GM19043 (cell line): Measurements from ENCODE around the gene DEDD.

Experiments
- ATAC-seq: cut with Tn5 transposase; IDR thresholded peaks from one replicate; pipeline ENCODE4 v1.9.1; 2021; ENCODE audit warnings: low read depth; ENCODE audit not compliant: unreplicated experiment

Gene DEDD

GRCh38 chr1:161164901-161165610, 32.6 kb upstream of the DEDD start:
- ATAC-seq, result no peak

DNA sequence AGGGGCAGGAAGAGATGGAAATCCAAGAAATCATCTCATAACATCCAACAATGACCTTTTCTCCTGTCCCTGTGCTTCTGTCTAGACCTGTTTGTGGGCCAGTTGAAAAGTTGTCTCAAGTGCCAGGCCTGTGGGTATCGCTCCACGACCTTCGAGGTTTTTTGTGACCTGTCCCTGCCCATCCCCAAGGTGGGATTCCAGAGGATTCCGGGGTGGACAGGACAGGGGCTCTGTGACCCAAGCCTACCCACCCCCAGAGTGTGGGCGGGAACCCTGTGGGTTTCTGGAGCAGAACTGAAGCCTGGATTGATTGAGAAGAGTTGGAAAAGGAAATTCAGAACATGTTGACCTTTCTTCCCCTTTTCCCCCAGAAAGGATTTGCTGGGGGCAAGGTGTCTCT, 31.3 kb upstream of the DEDD start:
- no peak for ATAC-seq

DNA sequence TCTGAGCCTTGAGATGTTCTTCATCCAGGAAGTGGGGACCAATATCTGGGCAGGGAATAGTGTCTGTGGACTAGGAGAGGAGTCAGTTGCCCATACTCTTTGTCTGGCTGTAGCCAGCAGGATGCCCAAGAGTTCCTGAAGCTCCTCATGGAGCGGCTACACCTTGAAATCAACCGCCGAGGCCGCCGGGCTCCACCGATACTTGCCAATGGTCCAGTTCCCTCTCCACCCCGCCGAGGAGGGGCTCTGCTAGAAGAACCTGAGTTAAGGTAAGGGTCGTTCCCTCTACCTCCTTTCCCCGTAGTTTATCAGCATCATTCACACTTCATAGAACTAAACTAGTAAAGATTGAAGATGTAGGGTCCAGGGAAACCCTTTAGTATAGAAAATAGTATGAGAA, 30.3 kb upstream of the DEDD start:
- ATAC-seq, result no peak

DNA sequence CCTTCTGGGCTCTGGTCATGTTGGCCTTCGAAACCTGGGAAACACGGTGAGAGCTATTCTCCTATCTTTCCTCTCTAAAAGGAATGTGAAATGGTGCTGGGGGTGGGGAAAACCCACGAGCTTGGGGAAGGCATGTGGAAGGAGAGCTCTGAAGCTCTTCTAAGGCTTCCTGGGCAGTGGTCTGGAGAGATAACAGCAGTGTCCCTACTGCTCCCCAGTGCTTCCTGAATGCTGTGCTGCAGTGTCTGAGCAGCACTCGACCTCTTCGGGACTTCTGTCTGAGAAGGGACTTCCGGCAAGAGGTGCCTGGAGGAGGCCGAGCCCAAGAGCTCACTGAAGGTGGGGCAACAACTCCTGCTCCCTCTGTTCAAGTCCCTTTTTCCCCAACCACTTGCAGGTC, 29.6 kb upstream of the DEDD start:
- no peak for ATAC-seq

DNA sequence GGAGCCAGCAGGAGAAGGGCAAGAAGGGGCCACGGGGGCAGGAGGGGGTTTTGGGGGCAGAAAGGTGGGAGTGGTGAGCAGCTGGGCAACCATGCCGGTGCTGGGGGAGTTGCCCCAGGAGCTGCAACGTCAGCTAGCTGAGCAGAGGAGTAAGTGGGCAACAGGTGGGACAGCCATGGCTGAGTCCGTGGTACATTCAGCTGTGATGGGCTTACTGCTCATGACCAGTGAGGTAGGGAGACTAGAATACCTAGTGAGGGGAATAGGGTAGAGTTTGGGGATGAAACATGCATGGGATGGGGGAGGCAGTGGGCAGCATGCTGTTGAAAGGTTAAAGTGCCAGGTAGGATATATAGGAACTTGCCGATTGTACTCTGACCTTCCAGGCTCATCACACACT, 29.2 kb upstream of the DEDD start:
- no peak for ATAC-seq

DNA sequence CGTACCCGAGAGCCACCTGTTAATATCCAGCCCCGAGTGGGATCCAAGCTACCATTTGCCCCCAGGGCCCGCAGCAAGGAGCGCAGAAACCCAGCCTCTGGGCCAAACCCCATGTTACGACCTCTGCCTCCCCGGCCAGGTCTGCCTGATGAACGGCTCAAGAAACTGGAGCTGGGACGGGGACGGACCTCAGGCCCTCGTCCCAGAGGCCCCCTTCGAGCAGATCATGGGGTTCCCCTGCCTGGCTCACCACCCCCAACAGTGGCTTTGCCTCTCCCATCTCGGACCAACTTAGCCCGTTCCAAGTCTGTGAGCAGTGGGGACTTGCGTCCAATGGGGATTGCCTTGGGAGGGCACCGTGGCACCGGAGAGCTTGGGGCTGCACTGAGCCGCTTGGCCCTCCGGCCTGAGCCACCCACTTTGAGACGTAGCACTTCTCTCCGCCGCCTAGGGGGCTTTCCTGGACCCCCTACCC, 28.2 kb upstream of the DEDD start:
- ATAC-seq, result no peak

- ATAC-seq, result no peak
Observed at GRCh38 chr1:161159913-161160243, 27.4 kb upstream of the DEDD start.

GRCh38 chr1:161159087-161159912, 26.8 kb upstream of the DEDD start, which contains the start of gene USP21:
Gene USP21 (plus strand): TSS chr1:161159500. CDS start chr1:161160641, 1,141 bp downstream.
- ATAC-seq, result peak; percentile 92

DNA sequence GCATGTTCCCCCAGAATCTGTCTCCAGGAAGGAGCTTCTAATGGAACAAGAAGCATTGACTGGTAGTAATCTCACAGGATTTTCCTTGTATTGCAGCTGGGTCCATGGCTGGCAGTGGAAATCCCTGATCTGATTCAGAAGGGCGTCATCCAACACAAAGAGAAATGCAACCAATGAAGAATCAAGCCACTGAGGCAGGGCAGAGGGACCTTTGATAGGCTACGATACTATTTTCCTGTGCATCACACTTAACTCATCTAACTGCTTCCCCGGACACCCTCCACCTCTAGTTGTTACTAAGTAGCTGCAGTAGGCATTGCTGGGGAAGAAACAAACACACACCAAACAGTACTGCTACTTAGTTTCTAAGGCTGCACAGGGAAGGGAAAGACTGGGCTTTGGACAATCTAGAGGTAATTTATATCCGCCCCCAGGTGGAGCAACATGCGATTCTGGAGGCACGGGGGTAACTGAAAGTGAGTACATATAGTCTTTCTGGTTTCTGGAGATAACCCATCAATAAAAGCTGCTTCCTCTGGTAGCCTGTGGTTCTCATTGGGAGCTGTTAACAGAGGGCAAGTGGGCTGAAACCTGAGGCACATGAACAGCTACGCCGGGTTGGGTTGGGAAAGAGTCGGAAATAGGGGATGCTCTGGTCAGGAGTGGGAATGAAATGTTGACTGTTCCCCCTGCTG, 26.0 kb upstream of the DEDD start:
- no peak for ATAC-seq

DNA sequence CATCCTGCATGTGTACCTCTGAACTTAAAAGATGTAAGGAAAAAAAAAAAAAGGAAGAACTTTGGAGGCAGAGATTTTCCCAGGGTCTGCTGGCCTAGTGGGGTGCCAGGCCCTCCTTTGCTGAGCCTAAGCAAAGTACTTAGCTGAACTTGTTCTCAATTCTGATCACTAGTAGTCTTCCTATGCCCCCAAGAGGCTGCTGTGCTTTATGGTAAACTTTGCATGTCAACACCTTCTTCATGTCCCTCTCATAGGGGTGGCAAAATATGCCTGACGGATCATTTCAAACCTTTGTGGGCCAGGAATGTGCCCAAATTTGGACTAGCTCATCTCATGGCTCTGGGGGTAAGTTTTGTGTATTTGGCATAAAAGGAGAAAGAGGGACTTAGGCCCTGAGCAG, 25.4 kb upstream of the DEDD start:
- no peak for ATAC-seq

DNA sequence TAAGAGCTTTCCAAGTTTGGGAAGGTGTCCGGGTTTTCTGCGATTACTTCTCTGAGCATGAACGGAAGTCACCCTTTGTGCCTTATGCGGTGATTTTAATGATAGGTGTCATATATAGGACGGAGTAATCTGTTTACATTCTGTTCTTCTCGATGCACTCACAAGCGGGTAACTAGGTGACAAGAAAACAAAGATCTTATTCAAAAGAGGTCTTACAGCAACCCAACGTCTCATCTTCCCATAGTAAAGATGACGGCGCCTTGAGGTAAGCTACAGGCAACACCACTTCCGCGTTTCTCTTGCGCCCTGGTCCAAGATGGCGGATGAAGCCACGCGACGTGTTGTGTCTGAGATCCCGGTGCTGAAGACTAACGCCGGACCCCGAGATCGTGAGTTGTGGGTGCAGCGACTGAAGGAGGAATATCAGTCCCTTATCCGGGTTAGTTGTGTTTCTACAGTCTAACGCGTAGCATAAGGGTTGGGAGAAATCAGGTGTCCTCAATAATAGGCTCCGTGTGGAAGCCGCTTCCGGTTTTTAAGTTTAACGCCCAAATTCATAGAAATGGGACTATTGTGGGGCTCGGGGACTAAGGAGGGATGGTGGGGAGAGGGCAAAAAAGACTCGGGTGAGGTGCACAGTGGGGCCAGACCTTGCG, 21.3 kb upstream of the DEDD start, which contains the start of gene UFC1:
TSS of gene UFC1 (plus strand) at position 297 of the 656 bp plus-strand sequence. CDS start at position 317, 20 bp downstream.
- peak; percentile 92 for ATAC-seq

DNA sequence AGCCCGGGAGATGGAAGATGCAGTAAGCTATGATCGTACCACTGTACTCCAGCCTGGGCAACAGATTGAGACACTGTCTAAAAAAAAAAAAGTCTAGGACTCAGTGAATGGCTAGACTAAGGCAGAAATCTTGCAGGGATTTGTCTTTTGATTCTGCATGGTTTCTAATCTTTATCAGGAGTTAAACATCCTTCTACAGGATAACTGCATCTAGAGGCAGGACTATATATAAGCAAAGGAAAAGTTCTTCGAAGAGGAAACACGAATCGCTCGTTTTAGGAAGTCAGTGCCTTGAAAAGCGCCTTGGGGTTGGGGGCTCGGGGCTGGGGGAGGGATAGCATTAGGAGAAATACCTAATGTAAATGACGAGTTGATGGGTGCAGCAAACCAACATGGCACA, 20.7 kb upstream of the DEDD start:
- no peak for ATAC-seq

DNA sequence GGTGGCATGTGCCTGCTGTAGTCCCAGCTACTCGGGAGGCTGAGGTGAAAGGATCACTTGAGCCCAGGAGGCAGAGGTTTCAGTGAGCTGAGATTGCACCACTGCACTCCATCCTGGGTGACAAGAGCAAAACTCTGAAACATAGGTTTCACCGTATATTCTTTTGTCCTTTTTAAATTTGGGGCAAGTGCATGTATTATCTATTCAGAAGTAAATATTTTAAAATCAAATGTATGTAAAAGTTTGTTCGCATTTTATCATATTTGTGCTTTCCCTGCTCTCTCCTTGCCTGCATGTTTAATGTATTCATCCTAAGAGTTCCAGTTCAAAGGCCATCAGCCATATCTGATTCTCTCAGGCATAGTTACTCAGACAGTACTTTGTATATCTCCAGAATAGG, 13.4 kb upstream of the DEDD start:
- no peak for ATAC-seq

DNA sequence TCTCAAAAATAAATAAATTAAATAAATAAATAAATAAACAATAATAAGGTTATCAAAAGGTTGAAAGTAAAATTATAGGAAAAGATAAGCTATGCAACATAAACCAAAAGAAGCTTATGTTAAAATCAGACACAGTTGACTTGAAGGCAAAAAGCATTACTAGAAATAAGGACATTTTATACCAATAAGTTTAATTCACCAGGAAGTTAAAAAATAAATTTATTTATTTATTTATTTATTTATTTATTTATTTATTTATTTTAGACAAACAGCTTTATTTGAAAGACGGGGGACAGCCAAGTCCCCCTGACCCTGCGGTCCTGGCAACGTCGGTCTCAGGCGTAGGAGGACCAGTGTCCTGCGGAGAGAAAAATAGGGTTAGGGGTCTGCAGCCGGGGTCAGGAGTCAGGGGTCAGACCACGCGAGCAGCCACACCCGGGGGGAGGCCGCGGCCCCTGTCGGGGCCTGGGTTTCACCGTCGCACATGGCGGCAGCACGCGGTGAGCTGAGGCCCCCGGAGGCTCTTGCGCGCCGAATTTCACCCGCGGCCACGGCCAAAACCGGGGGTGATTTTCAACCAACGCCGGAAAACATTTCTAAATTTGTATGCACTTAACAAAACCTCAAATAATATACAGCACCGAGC, 8.4 kb upstream of the DEDD start:
- ATAC-seq, result no peak

DNA sequence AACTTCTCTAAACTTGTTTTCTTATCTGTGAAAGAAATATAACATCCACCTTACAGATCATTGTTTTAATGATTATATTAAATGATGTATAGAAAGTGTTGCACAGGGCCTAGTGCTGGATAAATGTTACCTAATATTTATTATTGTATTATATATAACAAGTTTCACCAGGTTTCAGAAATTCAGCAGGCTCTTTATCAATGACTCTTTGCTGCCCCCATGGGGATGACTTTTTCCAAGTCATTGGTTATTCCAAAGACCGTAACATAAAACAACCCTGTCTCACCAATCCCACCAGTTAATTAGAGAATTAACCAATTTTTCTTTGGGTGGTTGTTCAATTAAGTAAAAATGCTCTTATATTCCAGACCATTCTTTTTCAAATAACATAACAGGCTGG, 7.3 kb upstream of the DEDD start:
- ATAC-seq, result no peak

DNA sequence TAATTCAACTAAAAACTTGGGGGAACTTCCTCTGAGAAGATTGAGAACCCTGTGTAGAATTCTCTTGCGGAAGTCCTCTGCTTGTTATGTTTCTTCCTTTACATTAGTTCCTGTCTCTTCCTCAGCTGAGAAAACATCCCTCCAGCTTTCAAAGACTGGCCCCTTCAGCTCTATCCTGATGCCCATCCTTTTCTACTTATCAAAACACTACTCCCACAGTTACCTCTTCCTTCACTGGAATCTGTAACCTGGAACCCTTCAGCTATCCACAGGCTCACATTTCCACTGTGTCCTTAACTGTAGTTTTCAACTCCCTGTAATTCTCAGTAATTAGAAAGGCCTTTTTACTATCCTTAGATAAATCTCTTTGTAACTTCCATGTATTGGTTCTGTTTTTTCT, 6.0 kb upstream of the DEDD start:
- no peak for ATAC-seq

DNA sequence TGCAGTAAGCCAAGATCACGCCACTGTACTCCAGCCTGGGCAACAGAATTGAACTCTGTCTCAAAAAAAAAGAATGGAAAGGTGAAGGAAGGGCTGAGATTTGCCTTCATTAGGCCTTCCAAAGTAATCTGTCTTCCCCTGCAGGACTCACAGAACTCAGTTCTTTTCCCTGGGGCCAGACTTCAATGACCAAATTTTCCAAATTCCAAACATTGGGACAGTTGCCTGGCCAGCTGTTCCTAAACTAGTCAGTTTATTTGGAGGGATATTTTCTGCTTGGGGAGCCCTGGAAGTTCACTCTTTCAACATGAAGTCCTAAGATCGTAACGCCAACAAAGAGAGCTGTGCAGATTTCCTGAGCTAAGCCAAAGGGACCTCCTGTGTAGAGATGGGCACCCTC, 5.4 kb upstream of the DEDD start:
- no peak for ATAC-seq

DNA sequence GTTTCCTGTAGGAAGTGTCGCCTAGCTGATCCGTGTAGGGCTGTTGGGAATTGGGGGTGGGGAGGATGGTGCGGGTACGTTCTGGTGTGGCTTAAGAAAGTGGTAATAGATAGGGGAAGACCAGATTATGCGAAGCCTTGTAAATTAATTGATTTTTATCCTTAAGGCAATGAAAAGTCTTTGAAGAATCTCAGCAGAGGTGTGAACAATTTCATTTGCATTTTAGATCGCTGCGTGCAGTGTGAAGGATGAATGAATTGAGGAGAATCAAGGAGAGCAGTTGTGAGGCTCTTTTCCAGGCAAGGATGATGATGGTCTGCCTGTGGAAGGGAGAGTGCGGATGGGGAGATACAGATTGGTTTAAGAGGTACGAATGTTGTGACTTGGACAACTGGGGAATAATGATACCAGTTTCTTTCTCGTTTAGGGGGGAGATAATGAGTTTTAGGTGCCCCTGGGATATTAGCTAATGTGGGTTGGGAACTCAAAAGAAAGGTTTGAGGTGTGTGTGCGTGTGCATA, 813 bp upstream of the DEDD start:
- no peak for ATAC-seq

DNA sequence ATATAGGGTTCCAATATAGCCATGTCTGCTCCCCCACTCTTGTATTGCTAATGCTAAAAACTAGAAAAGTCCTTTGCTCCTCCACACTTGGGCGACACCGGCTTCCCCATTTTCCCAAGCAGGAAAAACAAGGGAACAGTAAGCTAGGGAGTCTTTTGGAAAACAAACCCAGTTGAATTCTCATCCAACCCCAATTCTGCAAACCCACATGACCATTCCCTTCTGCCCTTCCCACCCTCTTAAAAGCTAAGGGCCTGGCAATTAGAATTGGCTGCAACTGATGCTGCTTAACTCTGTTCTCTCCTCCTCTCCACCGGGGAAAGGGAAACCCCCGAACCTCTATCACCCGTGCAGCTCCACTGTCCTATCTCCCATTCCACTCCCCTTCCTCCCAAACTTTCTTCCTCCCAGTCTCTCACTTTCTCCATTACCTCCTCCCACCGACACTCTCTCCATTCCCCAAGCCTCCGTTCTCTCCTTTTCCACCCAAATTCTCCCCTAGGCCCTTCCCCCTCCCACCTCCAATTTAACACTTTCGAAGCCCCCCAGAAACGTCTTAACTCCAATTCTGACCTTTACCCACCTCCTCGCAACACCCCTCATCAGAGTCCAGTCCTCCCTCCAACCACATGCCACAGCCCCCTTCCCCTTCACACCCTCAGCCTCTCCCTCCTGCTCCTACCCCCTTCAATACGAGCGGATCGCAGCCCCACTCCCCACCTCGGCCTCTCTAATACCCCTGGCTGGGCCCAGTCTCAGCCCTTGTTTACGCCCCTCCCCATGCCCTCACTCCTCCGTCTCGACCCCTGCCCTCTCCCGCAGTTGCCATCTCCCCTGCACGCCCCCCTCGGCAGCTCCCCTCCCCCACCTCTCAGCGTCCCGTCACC, 701 bp downstream of the DEDD start:
- ATAC-seq, result no peak
